Cortex of kidney (tissue), 1 donor: ENCODE measurements around the gene THY1.
"Not testable (repeated sequence)": the region's sequence is repeated elsewhere in the genome, so short reads cannot be mapped to it uniquely, and the experiment has no call there.

Experiments
- DNase-seq: peaks from one replicate; lab custom pipeline; 2025; lab: John Stamatoyannopoulos, UW

Gene THY1

DNA sequence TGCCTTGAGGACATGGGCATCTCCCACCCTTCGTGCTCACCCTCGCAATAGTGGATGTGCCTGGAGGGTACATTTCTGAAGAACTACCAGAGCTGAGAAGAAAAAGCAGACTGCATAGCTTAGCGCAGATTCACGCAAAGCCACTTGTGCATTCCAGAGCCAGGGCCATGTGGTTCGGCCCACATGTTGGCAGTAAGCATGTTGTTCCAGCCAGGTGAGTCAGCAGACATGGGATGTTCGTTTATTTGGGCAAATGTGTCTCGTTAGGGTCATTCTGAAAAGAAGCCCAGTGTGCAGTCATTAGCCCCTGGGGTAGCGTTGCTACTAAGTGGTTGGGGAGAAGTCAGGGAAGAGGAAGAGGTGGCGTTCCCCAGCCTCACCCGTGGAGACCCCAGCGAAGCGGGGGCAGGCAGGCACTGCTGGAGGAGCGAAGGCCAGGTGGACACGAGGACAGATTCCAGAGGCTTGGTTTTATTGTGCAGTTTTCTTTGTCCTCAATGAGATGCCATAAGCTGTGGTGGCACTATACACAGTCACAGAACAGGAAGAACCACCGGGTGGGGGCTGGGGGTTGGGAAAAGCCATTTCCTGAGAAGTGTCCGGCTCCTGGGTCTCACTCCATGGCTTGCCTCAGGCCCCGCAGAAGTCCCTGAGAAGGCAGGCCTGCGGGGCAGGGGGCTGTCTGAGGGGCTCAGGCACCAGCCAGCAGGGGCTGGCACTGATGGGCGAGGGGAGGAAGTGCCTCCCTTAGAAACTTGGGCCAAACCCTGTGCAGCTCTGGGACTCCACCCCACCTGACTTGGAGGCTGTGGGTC lies 5.0 kb downstream of the THY1 start:
- DNase-seq = no peak

DNA sequence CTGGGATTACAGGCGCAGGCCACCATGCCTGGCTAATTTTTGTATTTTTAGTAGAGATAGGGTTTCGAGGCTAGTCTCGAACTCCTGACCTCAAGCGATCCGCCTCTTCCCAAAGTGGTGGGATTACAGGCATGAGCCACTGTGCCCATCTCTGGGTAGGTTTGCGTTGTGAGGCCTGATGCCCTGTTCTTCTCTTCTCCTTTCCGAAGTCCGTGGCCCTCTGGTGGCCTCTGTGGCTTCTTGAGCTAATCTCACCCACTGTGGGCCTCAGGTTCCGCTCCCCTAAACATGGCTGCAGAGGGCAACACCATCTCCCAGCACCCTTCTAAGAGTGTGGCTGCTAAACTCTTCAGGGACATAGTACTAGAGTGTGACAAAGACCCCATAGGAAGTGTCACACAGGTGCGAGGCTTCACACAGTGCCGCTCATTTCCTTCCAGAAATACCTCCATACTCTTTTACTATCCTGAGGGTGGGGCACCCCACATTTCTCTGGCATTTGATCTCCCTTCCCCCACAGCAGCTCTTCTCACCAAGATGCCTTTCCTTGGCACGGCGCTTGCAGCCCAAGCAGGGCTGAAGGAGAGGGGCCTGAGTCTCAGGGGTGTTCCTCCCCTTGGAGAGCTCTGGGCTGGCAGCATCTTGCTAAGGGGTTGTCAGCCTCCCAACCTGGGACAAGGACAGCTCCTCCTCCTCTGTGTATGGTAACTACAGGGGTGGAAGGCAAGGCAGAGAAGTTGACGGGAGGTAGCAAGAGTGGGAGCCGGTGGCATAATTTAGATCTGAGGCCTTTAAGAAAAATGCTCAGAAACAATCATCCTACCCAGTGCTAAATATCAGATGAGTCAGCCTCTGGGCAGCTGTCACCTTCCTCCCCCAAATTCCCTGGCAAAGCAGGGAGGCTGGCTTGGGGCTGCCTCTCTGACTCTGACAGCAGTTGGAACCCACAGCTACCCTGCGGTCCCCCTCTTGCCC lies 6.1 kb downstream of the THY1 start:
- no peak for DNase-seq

DNA sequence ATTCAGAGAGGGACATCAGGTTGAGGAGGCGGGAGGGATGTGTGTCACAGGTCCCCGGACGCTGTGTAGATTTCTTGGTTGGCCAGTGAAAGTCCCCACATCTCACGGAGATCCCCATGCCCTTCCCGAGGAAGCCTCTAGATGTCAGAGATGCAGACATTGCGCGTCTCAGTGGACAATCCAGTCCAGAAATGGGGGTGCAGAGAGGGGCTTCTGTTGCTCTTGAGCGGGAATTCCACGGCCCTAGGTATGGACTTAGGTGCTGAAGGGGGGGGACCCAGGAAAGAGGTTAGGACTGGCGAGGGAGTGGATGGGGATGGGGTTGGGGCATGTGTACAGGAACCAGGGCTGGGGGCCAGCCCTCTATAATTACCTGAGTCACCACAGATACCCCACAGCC lies 7.0 kb downstream of the THY1 start:
- DNase-seq = no peak

DNA sequence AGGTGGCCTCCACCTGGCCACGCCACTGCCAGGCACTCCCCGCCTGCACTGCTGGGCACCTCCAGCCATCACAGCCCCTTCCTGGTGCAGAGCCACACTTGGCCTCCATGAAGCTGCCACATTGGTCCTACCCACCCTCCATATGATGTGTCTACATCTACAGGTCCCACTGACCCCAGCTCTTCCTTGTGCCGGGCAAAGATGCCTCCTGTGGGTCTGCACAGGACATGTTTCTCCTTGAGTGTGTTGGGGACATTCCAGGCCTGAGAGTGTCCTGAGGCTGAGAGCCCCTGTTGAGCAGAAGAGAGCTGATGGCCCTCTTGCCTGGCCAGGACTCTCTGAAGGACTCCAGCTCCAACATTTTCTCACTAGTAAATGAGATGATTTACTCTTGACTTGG lies 7.5 kb downstream of the THY1 start:
- DNase-seq = no peak

DNA sequence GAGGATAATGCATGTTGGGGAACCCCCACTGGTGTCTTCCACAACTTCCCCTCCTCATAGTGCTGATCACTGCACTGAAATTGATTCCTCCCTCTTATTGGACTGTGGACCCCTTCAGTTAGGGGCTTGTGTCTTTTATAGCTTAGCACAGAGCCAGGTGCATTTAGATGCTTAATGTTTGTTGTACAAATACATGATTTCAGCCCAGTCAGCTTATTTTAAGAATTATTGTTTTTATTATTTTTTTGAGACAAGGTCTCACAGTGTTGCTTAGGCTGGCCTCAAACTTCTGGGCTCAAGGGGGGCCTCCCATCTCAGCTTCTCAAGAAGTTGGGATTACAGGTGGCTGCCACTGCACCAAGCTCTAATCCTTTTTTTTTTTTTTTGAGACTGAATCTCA lies 8.2 kb downstream of the THY1 start:
- no peak for DNase-seq

DNA sequence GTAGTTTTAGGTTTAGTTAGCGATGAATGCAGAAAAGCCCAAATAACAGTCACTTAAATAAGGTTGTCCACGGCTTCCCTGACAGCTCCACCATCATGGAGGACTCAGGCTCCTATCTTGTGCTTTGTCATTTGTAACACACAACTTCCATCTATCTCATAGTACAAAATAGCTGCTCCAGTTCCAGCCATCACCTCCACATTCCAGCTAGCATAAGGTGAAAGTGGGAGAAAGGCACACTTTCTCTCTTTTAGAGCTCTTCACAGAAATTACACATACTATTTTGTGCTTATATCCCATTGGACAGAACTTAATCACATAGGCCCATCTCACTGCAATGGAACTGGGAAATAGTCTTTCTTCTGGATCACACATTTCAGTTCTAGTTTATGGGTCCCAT lies 8.7 kb downstream of the THY1 start:
- no peak for DNase-seq

DNA sequence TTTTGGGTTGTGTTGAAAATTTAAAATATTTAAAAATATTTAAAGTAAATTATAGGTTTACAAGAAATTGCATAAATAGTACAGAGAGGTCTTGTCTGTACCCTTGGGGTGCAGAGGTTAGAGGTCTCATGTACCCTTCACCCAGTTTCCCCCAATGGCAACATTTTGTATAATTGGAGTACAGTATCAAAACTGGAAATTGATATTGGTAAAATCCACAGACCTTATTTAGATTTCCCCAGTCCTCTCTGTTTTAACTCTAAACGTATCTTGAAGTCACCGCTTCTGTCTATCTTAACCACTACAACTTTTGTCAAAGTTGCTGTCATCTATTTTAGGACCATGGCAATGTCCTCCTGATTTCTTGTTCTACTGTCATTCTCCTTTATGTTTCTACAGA lies 10.9 kb downstream of the THY1 start:
- no peak for DNase-seq

DNA sequence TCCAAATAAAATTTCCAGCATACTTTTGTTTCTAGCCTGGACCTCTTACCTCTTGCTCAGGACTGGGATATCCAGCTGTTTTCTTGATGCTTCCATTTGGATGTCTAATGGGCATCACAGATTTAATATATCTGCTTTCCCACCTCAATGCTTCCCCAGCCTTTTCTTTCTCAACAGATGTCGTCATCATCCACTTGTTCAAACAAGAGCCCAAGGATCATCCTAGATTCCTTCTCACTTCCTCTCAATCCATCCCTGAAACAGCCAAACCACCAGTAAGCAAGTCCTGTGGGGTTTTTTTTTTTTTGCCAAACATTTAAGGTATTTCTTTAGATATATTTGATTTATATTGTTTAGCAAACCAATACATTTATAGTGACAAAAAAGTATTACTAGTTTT lies 12.5 kb downstream of the THY1 start:
- no peak for DNase-seq

DNA sequence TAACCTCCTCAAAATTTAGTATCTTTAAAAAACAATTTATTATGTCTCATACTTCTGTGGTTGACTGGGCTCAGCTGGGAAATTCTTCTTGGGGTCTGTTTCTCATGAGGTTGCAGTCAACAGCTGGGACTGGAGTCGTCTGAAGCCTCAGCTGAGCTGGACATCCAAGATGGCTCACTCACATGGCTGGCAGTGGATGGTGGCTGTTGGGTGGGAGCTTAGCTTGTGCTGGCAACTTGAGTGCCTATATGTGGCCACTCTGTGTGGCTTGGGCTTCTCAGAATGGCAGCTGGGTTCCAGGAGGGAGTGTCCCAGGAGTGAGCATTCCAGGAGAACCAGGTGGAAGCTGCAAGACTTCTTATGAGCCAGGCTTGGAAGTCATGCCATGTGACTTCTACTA lies 13.2 kb downstream of the THY1 start:
- DNase-seq = no peak

DNA sequence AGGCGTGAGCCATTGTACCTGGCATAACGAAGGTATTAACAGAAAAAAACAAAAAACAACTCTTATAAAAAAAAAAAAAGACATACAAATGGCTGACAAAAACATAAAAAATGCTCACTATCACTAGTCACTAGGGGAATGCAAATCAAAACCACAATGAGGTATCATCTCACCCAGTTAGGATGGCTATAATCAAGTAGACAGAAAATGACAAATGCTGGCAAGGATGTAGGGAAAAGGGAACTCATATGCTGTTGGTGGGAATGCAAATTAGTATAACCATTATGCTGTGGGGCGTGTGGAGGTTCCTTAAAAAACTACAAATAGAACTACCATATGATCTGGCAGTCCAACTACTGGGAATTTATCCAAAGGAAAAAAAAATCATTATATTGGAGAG lies 17.0 kb downstream of the THY1 start:
- no peak for DNase-seq

DNA sequence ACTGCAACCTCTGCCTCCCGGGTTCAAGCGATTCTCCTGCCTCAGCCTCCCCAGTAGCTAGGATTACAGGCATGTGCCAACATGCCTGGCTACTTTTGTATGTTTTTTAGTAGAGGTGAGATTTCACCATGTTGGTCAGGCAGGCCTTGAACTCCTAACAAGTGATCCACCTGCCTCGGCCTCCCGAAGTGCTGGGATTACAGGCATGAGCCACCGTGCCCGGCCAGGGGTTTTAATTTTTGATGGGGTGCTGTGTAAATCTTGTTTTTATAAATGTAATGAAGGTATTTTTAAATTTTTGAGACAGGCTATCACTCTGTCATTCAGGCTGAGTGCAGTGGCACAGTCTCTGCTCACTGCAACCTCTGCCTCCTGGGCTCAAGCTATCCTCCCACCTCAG lies 17.5 kb downstream of the THY1 start:
- DNase-seq = not testable (repeated sequence)

DNA sequence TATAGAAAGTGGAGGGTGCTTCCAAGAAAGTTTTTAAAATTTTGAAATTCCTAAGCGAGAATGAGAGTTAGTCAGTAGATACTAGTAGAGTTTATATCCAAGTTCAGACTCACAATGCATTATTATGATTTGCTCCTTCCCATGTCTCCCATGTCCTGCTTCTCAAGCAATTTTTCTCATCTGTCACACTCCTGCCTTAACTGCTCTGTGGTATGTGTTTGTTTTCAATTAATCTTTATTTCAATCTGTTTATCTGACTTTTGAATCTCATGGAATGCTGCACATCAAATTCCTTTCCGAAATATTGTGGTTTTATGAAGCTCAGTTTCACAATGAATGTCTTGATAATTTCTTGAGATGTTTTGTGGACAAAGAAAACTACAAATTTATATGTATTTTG lies 18.1 kb downstream of the THY1 start:
- no peak for DNase-seq

DNA sequence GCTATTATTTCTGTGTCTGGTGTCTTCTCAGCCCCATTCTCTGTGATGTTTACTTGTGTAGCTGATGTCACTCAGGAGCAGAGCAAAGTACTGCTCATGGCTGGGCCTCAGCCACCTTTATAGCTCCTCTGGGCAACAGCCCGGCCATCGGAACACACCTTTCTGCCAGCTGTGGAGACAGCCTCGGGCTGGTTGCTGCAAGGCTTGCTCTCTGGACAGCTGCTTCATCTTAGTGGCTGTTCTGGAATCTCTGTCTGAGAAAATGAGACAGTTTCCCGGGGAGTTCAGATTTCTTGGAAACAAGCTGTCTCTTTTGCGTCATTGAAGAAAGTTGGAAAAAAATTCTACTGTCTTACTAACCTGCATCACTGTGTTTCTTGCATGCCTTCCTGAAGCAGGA lies 20.0 kb downstream of the THY1 start:
- DNase-seq = no peak

DNA sequence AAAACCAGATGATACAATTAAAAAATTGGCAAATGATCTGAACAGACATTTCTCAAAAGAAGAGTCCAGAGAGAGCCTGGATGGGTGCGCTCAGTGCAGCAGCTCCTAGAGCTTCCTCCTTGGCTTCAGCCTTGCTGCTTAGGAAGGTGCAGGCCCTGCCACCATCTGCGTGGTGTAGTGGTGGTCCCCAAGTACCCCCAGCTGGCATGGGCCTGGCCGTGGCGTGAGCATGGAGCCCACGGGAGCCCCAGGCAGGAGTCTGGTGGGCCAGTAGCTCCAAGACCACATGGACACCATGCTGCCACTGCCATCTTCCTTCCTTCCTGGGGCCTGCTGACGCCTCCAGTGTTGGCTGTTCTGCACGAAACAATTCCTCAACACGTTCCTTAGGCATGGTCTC lies 20.5 kb downstream of the THY1 start:
- DNase-seq = no peak

DNA sequence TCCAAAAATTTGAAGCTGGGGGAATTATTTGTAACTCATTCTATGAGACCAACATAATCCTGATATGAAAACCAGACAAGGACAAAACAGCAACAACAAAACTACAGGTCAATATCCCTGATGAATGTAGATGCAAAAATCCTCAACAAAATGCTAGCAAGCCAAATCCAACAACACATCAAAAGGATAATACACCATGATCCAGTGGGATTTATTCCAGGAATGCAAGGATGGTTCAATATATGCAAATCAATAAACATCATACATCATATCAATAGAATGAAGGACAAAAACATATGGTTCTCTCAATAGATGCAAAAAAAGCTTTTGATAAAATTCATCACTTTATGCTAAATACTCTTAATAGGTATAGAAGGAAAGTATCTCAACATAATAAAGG lies 22.1 kb downstream of the THY1 start:
- no peak for DNase-seq

DNA sequence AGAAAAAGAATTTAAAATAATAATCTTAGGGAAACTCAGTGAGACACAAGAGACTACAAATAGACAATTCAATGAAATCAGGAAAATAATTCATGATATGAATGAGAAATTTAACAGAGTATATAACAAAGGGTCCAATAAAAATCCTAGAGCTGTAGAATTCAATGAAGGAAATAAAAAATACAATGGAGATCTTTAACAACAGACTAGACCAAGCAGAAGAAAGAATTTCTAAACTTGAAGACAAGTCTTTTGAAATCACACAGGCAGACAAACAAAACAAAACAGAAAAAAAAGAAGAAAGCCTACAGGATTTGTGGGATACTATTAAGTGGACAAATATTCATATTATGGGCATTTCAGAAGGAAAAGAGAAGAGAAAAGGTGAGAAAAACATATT lies 25.2 kb downstream of the THY1 start:
- no peak for DNase-seq

DNA sequence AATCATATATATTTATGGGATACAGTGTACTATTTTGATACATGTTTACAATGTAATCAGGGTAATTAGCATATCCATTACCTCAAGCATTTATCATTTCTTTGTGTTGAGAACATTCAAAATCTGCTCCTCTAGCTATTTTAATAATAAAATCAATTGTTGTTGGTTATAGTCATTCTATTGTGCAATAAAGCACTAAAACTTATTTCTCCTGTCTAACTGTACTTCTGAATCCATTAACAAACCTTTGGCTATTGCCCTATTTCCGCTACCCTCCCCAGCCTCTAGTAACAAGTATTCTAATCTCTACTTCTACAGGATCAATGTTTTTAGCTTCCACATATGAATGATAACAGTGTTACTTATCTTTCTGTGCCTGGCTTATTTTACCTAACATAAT lies 26.1 kb downstream of the THY1 start:
- no peak for DNase-seq

DNA sequence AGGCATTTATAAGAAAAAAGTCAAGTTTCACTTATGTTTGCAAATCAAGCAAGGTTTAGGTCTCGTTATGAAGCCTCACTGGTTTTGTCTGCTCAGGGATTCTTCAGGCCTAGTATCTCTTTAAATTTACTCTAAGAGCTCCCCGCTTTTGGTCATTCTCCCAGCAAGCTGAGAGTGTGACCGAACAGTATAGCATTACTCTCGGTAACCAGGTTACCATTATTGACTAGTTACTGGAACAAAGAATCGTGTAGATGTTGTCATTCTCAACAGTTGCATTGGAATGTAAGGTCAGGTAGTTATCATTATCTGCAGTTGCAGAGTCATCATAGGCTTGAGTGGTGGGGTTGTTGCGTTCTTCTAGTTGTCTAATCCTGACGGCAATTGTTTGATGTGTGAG lies 31.7 kb downstream of the THY1 start:
- no peak for DNase-seq

DNA sequence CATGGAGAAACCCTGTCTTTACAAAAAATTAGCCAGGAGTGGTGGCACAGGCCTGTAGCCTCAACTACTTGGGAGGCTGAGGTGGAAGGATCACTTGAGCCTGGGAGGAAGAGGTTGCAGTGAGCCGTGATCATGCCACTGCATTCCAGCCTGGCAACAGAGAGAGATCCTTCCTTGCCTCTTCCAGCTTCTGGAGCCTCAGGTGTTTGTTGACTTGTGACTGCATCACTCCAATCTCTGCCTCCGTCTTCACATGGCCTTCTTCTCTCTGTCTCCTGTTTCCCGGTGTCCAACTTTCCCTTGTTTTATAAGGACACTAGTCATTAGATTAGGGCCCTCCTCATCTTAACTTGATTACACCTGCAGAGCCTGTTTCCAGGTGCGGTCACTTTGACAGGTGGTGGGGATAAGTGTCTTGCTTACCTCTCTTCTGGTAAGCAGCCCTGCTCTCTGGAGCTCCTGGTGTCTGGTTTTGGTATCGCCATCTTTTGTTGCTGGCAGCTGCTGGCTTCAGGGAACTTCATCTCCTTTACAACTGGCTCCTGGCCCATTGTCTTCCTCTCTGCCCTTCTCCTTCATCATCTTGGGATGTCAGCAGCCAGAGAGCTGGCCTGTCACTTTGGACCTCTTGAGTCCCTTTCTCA lies 33.2 kb downstream of the THY1 start:
- no peak for DNase-seq

DNA sequence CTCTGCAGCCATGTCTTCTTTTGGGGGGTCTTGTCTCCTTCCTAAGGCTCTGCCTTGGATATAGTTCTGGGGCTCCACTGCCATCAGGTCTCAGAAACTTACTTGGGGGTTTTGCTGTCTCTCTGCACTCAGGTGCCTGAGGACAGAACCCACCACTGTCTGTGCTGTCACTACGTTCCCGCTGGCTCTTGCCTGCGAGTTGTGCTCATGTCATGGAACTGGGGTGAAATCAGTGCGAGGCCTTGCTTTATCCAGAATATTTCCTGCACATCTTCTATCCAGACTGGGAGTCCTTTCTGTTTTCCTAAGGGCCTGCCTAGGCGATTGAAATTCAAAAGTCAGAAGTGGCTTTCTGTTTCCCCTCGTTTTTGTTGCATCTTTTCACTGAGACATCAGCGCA lies 34.9 kb downstream of the THY1 start:
- no peak for DNase-seq

DNA sequence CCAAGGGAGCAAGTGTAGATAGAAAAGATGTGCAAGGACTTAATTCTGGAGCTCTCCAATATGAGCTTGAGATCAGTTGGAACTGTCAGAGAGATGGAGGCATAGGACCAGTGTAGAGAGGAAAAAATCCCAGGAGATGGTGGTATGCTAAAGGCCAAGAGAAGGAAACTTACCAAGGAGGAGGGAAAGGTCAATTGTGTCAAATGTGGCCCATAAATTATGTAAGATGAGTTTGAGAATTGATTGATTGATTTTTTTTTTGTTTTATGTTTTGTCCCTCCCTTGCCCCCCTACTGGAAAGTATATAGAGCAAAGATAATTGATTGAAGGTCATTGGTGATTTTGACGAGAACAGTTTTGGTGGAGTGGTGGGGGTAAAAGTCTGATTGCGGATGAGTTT lies 38.6 kb downstream of the THY1 start:
- DNase-seq = no peak

DNA sequence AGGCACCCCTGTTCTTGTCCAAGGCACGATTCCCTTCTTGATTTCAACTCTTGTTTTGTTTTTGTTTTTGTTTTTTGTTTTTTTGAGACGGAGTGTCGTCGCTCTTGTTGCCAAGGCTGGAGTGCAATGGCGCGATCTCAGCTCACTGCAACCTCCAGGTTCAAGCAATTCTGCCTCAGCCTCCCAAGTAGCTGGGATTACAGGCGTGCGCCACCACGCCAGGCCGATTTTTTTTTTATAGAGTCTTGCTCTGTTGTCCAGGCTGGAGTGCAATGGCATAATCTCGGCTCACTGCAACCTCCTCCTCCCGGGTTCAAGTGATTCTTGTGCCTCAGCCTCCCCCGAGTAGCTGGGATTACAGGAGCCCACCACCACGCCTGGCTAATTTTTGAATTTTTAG lies 40.5 kb downstream of the THY1 start:
- DNase-seq = not testable (repeated sequence)

DNA sequence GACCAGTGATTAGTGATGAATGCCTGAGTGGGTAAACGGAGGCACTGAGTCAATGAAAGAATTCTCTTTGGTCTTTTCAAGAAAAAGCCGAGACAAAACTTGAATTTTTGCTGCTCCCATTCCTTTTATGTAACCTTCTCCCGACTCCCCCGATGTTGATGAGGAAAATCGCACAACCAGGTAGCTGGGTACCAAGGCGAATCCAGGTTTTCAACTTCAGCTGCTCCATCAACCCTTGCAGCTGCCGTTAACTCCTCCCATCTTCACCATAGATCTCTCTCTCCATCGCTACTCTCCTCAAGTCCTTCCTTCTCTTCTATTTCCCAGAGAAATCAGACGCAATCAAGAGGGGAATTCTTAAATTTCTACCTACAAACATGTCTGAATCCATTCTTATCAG lies 40.9 kb downstream of the THY1 start:
- no peak for DNase-seq
